RWPE1 (cell line): Measurements from ENCODE around the gene SENP3.

Experiments used
- CTCF ChIA-PET: fragments of 350-600 bp; sonication (Branson Sonifier 250); formaldehyde crosslinking; extraction: SDS; loops from one replicate; lab custom pipeline; 2021; lab: Yijun Ruan, JAX
- POLR2A ChIA-PET: fragments of 400-600 bp; formaldehyde crosslinking; extraction: SDS; loops from one replicate; lab custom pipeline; 2020; ENCODE audit warnings: antibody characterized with exemption; ENCODE audit not compliant: low non-redundant PET; lab: Yijun Ruan, JAX
- DNase-seq: peaks from one replicate; pipeline ENCODE4 v3.0.0; 2012; ENCODE audit warnings: low spot score
- H3K27ac ChIP-seq: fragments of 450-650 bp; 2 replicates; pipeline ENCODE4 v1.5.1; 2017
- TF ChIP-seq, protein P1 (sequence below): fragments of 450-650 bp; conservative IDR thresholded peaks from 2 replicates; pipeline ENCODE4 v1.5.1; 2017; ENCODE audit warnings: low read depth, mild to moderate bottlenecking

Gene SENP3

GRCh38 chr17:7586673-7587419 lies 25.1 kb downstream of the SENP3 start:
- H3K27ac ChIP-seq: peak overlapping the region; percentile 100
- ChIA-PET POLR2A (interaction anchor here (0.5 to 1.2 kb wide), 5 partner anchors 10 to 232 kb away, joined by 3 to 9 read pairs (median 3); no protein-coding TSS in a partner anchor), CTCF (interaction anchor here (0.6 to 1.5 kb wide), 5 partner anchors 11 to 1463 kb away, joined by 3 to 4 read pairs (median 3); no protein-coding TSS in a partner anchor)
- TF ChIP-seq, protein P1, sequence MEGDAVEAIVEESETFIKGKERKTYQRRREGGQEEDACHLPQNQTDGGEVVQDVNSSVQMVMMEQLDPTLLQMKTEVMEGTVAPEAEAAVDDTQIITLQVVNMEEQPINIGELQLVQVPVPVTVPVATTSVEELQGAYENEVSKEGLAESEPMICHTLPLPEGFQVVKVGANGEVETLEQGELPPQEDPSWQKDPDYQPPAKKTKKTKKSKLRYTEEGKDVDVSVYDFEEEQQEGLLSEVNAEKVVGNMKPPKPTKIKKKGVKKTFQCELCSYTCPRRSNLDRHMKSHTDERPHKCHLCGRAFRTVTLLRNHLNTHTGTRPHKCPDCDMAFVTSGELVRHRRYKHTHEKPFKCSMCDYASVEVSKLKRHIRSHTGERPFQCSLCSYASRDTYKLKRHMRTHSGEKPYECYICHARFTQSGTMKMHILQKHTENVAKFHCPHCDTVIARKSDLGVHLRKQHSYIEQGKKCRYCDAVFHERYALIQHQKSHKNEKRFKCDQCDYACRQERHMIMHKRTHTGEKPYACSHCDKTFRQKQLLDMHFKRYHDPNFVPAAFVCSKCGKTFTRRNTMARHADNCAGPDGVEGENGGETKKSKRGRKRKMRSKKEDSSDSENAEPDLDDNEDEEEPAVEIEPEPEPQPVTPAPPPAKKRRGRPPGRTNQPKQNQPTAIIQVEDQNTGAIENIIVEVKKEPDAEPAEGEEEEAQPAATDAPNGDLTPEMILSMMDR: peak; percentile 41
- DNase-seq: no peak

- TF ChIP-seq, protein P1: no peak
- peak overlapping the region; percentile 100 for H3K27ac ChIP-seq
- peak; percentile 85 for DNase-seq
- CTCF ChIA-PET: interaction anchor here (0.6 to 1.5 kb wide), 5 partner anchors 12 to 1464 kb away, joined by 3 to 4 read pairs (median 3); no protein-coding TSS in a partner anchor
- POLR2A ChIA-PET: interaction anchor here (0.5 to 1.2 kb wide), 5 partner anchors 10 to 233 kb away, joined by 3 to 9 read pairs (median 3); no protein-coding TSS in a partner anchor
These were observed 25.9 kb downstream of the SENP3 start for GRCh38 chr17:7587420-7588151.

- peak overlapping the region; percentile 100 for H3K27ac ChIP-seq
- ChIA-PET CTCF (interaction anchor here (0.5 to 2.0 kb wide), 9 partner anchors 9 to 351 kb away, joined by 3 to 21 read pairs (median 3); partner anchors contain the start of gene CD68), POLR2A (interaction anchor here (0.6 to 3.1 kb wide), 7 partner anchors 9 to 238 kb away, joined by 4 to 28 read pairs (median 5); partner anchors contain the start of genes CD68, TP53 and WRAP53)
- TF ChIP-seq, protein P1: no peak
- peak; percentile 53 for DNase-seq
These were observed 27.0 kb downstream of the SENP3 start for GRCh38 chr17:7588553-7589203.

GRCh38 chr17:7589204-7589868 lies 27.6 kb downstream of the SENP3 start:
- peak; percentile 71 for DNase-seq
- H3K27ac ChIP-seq: peak overlapping the region; percentile 100
- CTCF ChIA-PET: interaction anchor here (0.5 to 2.0 kb wide), 12 partner anchors 10 to 351 kb away, joined by 3 to 21 read pairs (median 4); partner anchors contain the start of genes CD68 and PHF23
- POLR2A ChIA-PET: interaction anchor here (0.5 to 3.1 kb wide), 9 partner anchors 10 to 238 kb away, joined by 3 to 28 read pairs (median 5); partner anchors contain the start of genes CD68, TP53 and WRAP53
- TF ChIP-seq, protein P1: peak; percentile 90

- peak within 1 kb of the TSS; percentile 100 for H3K27ac ChIP-seq
- DNase-seq: peak; percentile 88
- TF ChIP-seq, protein P1: no peak
- ChIA-PET POLR2A (interaction anchor here (1.0 to 3.1 kb wide), 6 partner anchors 10 to 239 kb away, joined by 3 to 28 read pairs (median 5); partner anchors contain the start of genes CD68 and WRAP53), CTCF (interaction anchor here (0.6 to 2.0 kb wide), 9 partner anchors 10 to 351 kb away, joined by 3 to 21 read pairs (median 5); partner anchors contain the start of genes CD68 and PHF23)
These were observed 28.4 kb downstream of the SENP3 start, which contains the start of gene SOX15 for GRCh38 chr17:7589891-7590691. SOX15 (minus strand) TSS chr17:7590094; CDS start chr17:7589676, 418 bp downstream.
